Measurements from ENCODE around the gene KCNJ10.

KCNJ10 gene

GRCh38 chr1:160017592-160017991, 52.4 kb downstream of the KCNJ10 start:
- Histone ChIP-seq H3K4me1 (no peaks in the 10 kb centered on the region), H3K9me3 (no peaks in the 10 kb centered on the region), H3K27me3 (no peaks in the 10 kb centered on the region), H3K27ac (no peak overlapping the region), H3K4me3 (no peak overlapping the region), H3K36me3 (no peaks in the 10 kb centered on the region)
- intact Hi-C loops (cut with DNase I; ENCODE audit: low total_unique reads), result no loop called here
- no peak for TF ChIP-seq CTCF (IDR thresholded peaks at IDR 0.05)
- DNase-seq, result no peak

- Histone ChIP-seq H3K27me3 (no peaks in the 10 kb centered on the region), H3K27ac (no peak overlapping the region), H3K4me1 (no peaks in the 10 kb centered on the region), H3K36me3 (no peaks in the 10 kb centered on the region), H3K4me3 (no peak overlapping the region), H3K9me3 (no peaks in the 10 kb centered on the region)
- no peak for DNase-seq
- intact Hi-C loops (cut with DNase I; ENCODE audit: low total_unique reads), result no loop called here
- TF ChIP-seq CTCF (IDR thresholded peaks at IDR 0.05), result no peak
Observed at GRCh38 chr1:160011781-160012180, 58.2 kb downstream of the KCNJ10 start.

GRCh38 chr1:160009801-160010200, 60.2 kb downstream of the KCNJ10 start:
- no peak for DNase-seq
- no peak for TF ChIP-seq CTCF (IDR thresholded peaks at IDR 0.05)
- Histone ChIP-seq H3K36me3 (no peaks in the 10 kb centered on the region), H3K27ac (no peak overlapping the region), H3K4me3 (no peak overlapping the region), H3K9me3 (no peaks in the 10 kb centered on the region), H3K27me3 (no peaks in the 10 kb centered on the region), H3K4me1 (no peaks in the 10 kb centered on the region)
- intact Hi-C loops (cut with DNase I; ENCODE audit: low total_unique reads), result loop anchor here (5.0 to 10.0 kb wide), 2 partner anchors 72 to 215 kb away; no protein-coding TSS in a partner anchor

- Histone ChIP-seq H3K4me3 (no peak overlapping the region), H3K27ac (no peak overlapping the region), H3K4me1 (no peaks in the 10 kb centered on the region), H3K36me3 (no peaks in the 10 kb centered on the region), H3K27me3 (no peaks in the 10 kb centered on the region), H3K9me3 (no peaks in the 10 kb centered on the region)
- intact Hi-C loops (cut with DNase I; ENCODE audit: low total_unique reads), result loop anchor here (5.0 to 10.0 kb wide), 2 partner anchors 72 to 214 kb away; no protein-coding TSS in a partner anchor
- DNase-seq, result no peak
- no peak for TF ChIP-seq CTCF (IDR thresholded peaks at IDR 0.05)
Observed at GRCh38 chr1:160009081-160009480, 60.9 kb downstream of the KCNJ10 start.

GRCh38 chr1:160007577-160008200, 62.3 kb downstream of the KCNJ10 start:
- intact Hi-C loops (cut with DNase I; ENCODE audit: low total_unique reads), result loop anchor here (5.0 to 10.0 kb wide), 2 partner anchors 70 to 213 kb away; no protein-coding TSS in a partner anchor
- Histone ChIP-seq H3K36me3 (no peaks in the 10 kb centered on the region), H3K4me1 (no peaks in the 10 kb centered on the region), H3K27me3 (no peaks in the 10 kb centered on the region), H3K9me3 (no peaks in the 10 kb centered on the region), H3K4me3 (no peak overlapping the region), H3K27ac (no peak overlapping the region)
- TF ChIP-seq CTCF (IDR thresholded peaks at IDR 0.05), result peak; percentile 71 to 79
- no peak for DNase-seq

Measured in tibial artery (tissue), 4 donors.